GM12801 (cell line): ENCODE results near the gene FANCE.

Experiments
- TF ChIP-seq, protein P1 (sequence below): IDR thresholded peaks from one replicate; pipeline ENCODE4 v1.5.1; 2011; ENCODE audit warnings: control low read depth; ENCODE audit not compliant: insufficient read length; ENCODE audit errors: extremely low read depth

The FANCE gene

DNA sequence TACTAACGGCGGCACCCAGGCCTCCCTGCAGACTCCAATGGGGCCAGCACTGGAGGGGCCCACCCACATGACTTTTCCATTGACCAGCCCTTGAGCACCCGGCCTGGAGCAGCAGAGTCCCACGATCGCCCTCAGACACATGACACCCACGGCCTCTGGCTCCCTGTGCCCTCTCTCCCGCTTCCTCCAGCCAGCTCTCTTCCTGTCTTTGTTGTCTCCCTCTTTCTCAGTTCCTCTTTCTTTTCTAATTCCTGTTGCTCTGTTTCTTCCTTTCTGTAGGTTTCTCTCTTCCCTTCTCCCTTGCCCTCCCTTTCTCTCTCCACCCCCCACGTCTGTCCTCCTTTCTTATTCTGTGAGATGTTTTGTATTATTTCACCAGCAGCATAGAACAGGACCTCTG is 26.1 kb upstream of the FANCE start:
- TF ChIP-seq, protein P1, sequence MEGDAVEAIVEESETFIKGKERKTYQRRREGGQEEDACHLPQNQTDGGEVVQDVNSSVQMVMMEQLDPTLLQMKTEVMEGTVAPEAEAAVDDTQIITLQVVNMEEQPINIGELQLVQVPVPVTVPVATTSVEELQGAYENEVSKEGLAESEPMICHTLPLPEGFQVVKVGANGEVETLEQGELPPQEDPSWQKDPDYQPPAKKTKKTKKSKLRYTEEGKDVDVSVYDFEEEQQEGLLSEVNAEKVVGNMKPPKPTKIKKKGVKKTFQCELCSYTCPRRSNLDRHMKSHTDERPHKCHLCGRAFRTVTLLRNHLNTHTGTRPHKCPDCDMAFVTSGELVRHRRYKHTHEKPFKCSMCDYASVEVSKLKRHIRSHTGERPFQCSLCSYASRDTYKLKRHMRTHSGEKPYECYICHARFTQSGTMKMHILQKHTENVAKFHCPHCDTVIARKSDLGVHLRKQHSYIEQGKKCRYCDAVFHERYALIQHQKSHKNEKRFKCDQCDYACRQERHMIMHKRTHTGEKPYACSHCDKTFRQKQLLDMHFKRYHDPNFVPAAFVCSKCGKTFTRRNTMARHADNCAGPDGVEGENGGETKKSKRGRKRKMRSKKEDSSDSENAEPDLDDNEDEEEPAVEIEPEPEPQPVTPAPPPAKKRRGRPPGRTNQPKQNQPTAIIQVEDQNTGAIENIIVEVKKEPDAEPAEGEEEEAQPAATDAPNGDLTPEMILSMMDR: no peak

DNA sequence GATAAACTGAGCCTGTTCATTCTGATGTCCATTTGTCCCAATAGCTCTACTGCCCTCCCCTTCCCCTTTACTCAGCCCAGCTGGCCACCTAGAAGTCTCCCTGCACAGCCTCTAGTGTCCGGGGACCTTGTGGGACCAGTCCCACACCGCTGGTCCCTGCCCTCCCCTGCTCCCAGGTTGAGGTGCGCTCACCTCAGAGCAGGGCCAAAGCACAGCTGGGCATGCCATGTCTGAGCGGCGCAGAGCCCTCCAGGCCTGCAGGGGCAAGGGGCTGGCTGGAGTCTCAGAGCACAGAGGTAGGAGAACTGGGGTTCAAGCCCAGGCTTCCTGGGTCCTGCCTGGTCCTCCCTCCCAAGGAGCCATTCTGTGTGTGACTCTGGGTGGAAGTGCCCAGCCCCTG is 24.7 kb upstream of the FANCE start:
- TF ChIP-seq, protein P1: no peak

- TF ChIP-seq, protein P1: no peak
Measured at GRCh38 chr6:35427851-35428321, 24.3 kb upstream of the FANCE start.

GRCh38 chr6:35428421-35429149 is 23.6 kb upstream of the FANCE start:
- TF ChIP-seq, protein P1: no peak

- TF ChIP-seq, protein P1: no peak
Measured at GRCh38 chr6:35429463-35429862, 22.7 kb upstream of the FANCE start.

GRCh38 chr6:35432291-35432690 is 19.8 kb upstream of the FANCE start:
- TF ChIP-seq, protein P1: no peak

DNA sequence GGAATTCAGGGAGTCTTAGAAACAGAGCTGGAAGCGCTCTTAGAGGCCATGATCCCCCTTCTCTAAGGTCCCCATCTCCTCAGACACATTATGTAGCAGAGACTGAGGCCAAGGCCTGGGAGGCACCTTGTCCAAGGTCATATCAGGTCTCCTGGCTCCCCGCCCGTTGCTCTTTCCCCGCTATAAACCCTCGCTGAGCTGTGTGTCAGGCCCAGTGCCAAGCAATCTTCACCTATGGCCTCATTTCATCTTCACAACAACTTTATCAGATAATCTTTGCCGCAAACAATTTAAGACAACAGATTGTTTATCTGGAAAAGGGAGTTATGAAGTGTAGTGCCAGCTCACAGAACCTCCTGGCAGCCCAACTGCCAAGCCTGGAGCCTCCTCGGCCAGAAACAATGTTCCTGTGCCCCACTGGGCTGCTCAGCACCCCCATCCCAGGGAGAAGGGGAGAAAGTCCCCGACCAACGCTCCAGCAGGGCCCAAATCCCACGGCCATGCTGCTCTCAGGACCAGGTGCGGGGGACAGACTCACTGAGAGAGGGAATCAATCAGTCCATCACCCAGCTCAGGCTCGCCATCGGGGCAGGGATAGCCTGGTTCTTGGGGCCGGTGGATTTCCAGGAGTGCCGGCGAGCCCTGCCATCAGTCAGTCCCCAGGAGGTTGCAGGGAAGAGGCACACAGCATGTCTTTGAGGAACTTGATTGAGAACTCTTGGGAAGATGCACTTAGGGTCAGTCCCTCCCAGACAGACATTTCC is 16.9 kb upstream of the FANCE start:
- TF ChIP-seq, protein P1: no peak
